ENCODE measurements around the gene ZRANB3. TPM values are rescaled to one million over a fixed set of nuclear protein-coding genes. Genes with fewer than 3 reads are reported as not detected.

Gene ZRANB3
- total and polyA plus RNA-seq, 10 of the 15 experiments (the other 5 are each of a cell fraction or from before 2014, with no cell fraction given) = 5.6 to 11.4 (median 9.9) TPM

DNA sequence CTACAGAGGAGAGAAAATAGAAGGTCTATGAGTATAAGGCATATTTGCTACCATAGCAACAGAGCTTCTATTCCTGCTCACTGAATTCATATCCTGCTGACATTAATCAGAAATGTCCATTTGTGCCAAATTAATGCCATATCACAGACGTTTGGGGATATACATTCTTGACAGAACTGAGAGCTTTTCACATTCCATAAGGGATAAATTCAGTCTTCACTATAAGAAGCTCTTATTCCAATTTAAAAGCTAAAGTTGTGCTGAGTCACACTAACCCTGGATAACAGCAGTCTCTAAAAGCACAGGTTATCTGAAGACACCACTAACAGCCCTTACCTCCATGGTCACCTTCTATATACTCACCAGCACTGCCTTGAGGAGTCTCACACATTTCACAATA lies 300.9 kb downstream of the ZRANB3 start:
- RAD21 ChIA-PET (ENCODE audit: unreplicated experiment) = no interaction called here
- SMC1A ChIA-PET (ENCODE audit: uncharacterized antibody, unreplicated experiment) = no interaction called here
- intact Hi-C loops (cut with micrococcal nuclease; ENCODE audit: unreplicated experiment) (no loop called here), in situ Hi-C loops (cut with MboI) (no loop called here)
- H3K9me3 ChIP-seq (replicated peaks; ENCODE audit: control insufficient read depth, insufficient read depth, low read length) = no peaks in the 10 kb centered on the region
- no peaks in the 10 kb centered on the region for H3K27me3 ChIP-seq (replicated peaks in 1 of 2; ENCODE audit: control insufficient read depth in 2 of 2, insufficient read depth in 2 of 2, low read length in 1 of 2)
- BruUV-seq (replicated peaks) = no TSS peak
- H3K27ac ChIP-seq (ENCODE audit: control insufficient read depth, insufficient read depth) = no peak overlapping the region
- no peak overlapping the region for H3K4me2 ChIP-seq (ENCODE audit: control insufficient read depth, insufficient read depth)
- peaks cover 0 to 2% of the 10 kb centered on the region in 2 experiments; a peak in 1 of 4 replicates for H3K36me3 ChIP-seq (ENCODE audit: control insufficient read depth in 2 of 2, insufficient read depth in 2 of 2, low read length in 1 of 2)
- H3K4me3 ChIP-seq = no peak overlapping the region
- H3K79me2 ChIP-seq (ENCODE audit: control insufficient read depth, insufficient read depth, low read length) = no peaks in the 10 kb centered on the region
- H2AFZ ChIP-seq (ENCODE audit: control insufficient read depth, low read depth, low read length) = no peak overlapping the region
- no peak overlapping the region for H3K9ac ChIP-seq (ENCODE audit: control insufficient read depth, insufficient read depth, low read length)
- FAIRE-seq (no peak), DNase-seq (ENCODE audit: low read depth, low spot score) (no peak), ATAC-seq (no peak)
- POLR2A ChIA-PET = no interaction called here
- no peaks in the 10 kb centered on the region for H4K20me1 ChIP-seq (ENCODE audit: control insufficient read depth, insufficient read depth)
- 0% methylated on average over 1 of the region's 1 CpG for WGBS (ENCODE audit: insufficient coverage, insufficient replicate concordance, low lambda C conversion rate, missing lambda C conversion rate)
- CTCF ChIA-PET = interaction anchor here (0.5 to 1.4 kb wide), 3 partner anchors 14 to 480 kb away, joined by 3 to 4 read pairs (median 4); no protein-coding TSS in a partner anchor
- H3K4me1 ChIP-seq (ENCODE audit: control insufficient read depth, insufficient read depth, low read length) = no peaks in the 10 kb centered on the region
- no peak for TF ChIP-seq FOXM1 (IDR thresholded peaks at IDR 0.05; ENCODE audit: low read depth, low read length)
- no peak for TF ChIP-seq RCOR1 (conservative IDR thresholded peaks at IDR 0.05; ENCODE audit: low read depth, low read length)
- TF ChIP-seq, protein P1, sequence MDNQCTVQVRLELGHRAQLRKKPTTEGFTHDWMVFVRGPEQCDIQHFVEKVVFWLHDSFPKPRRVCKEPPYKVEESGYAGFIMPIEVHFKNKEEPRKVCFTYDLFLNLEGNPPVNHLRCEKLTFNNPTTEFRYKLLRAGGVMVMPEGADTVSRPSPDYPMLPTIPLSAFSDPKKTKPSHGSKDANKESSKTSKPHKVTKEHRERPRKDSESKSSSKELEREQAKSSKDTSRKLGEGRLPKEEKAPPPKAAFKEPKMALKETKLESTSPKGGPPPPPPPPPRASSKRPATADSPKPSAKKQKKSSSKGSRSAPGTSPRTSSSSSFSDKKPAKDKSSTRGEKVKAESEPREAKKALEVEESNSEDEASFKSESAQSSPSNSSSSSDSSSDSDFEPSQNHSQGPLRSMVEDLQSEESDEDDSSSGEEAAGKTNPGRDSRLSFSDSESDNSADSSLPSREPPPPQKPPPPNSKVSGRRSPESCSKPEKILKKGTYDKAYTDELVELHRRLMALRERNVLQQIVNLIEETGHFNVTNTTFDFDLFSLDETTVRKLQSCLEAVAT (IDR thresholded peaks at IDR 0.05) = no peak
- TF ChIP-seq CHD1 (IDR thresholded peaks at IDR 0.05; ENCODE audit: low read depth, low read length) = no peak
- TF ChIP-seq SREBF1 (IDR thresholded peaks at IDR 0.05; ENCODE audit: low read length) = no peak
- TF ChIP-seq RUNX3 (IDR thresholded peaks at IDR 0.05; ENCODE audit: low read length) = no peak
- TF ChIP-seq YY1 (IDR thresholded peaks at IDR 0.05; ENCODE audit: low read depth, low read length) = no peak
- no peak for TF ChIP-seq JUND (IDR thresholded peaks at IDR 0.05; ENCODE audit: low read depth, low read length)
- TF ChIP-seq GATAD2B (conservative IDR thresholded peaks at IDR 0.05; ENCODE audit: low read depth) = no peak
- no peak for TF ChIP-seq ATF7 (IDR thresholded peaks at IDR 0.05; ENCODE audit: low read depth)
- TF ChIP-seq, protein P2, sequence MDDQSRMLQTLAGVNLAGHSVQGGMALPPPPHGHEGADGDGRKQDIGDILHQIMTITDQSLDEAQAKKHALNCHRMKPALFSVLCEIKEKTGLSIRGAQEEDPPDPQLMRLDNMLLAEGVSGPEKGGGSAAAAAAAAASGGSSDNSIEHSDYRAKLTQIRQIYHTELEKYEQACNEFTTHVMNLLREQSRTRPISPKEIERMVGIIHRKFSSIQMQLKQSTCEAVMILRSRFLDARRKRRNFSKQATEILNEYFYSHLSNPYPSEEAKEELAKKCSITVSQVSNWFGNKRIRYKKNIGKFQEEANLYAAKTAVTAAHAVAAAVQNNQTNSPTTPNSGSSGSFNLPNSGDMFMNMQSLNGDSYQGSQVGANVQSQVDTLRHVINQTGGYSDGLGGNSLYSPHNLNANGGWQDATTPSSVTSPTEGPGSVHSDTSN (IDR thresholded peaks at IDR 0.05; ENCODE audit: insufficient replicate concordance, low read depth, low read length) = no peak
- TF ChIP-seq BHLHE40 (IDR thresholded peaks at IDR 0.05; ENCODE audit: borderline replicate concordance in 1 of 2, low read depth in 2 of 2, low read length in 1 of 2) = no peak
- TF ChIP-seq, protein P3, sequence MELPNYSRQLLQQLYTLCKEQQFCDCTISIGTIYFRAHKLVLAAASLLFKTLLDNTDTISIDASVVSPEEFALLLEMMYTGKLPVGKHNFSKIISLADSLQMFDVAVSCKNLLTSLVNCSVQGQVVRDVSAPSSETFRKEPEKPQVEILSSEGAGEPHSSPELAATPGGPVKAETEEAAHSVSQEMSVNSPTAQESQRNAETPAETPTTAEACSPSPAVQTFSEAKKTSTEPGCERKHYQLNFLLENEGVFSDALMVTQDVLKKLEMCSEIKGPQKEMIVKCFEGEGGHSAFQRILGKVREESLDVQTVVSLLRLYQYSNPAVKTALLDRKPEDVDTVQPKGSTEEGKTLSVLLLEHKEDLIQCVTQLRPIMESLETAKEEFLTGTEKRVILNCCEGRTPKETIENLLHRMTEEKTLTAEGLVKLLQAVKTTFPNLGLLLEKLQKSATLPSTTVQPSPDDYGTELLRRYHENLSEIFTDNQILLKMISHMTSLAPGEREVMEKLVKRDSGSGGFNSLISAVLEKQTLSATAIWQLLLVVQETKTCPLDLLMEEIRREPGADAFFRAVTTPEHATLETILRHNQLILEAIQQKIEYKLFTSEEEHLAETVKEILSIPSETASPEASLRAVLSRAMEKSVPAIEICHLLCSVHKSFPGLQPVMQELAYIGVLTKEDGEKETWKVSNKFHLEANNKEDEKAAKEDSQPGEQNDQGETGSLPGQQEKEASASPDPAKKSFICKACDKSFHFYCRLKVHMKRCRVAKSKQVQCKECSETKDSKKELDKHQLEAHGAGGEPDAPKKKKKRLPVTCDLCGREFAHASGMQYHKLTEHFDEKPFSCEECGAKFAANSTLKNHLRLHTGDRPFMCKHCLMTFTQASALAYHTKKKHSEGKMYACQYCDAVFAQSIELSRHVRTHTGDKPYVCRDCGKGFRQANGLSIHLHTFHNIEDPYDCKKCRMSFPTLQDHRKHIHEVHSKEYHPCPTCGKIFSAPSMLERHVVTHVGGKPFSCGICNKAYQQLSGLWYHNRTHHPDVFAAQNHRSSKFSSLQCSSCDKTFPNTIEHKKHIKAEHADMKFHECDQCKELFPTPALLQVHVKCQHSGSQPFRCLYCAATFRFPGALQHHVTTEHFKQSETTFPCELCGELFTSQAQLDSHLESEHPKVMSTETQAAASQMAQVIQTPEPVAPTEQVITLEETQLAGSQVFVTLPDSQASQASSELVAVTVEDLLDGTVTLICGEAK (IDR thresholded peaks at IDR 0.05; ENCODE audit: borderline replicate concordance) = no peak
- TF ChIP-seq EP300 (IDR thresholded peaks at IDR 0.05; ENCODE audit: borderline replicate concordance in 1 of 2, control insufficient read depth in 1 of 2, low read depth in 2 of 2, low read length in 2 of 2) = no peak
- TF ChIP-seq, protein P4, sequence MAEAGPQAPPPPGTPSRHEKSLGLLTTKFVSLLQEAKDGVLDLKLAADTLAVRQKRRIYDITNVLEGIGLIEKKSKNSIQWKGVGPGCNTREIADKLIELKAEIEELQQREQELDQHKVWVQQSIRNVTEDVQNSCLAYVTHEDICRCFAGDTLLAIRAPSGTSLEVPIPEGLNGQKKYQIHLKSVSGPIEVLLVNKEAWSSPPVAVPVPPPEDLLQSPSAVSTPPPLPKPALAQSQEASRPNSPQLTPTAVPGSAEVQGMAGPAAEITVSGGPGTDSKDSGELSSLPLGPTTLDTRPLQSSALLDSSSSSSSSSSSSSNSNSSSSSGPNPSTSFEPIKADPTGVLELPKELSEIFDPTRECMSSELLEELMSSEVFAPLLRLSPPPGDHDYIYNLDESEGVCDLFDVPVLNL (IDR thresholded peaks at IDR 0.05; ENCODE audit: low read depth, low read length) = no peak

Data from GM12878 (cell line).